Measurements from ENCODE around the gene B3GNT8. TPM values are rescaled to one million over a fixed set of nuclear protein-coding genes. Genes with fewer than 3 reads are reported as not detected.

The B3GNT8 gene
- total and polyA plus RNA-seq, 7 donors = 2.8 to 49.2 (median 8.0) TPM

- 87 to 93% methylated on average over 9 of the region's 9 CpGs for WGBS, 2 donors
- no peak for DNase-seq
- Histone ChIP-seq H3K4me3 (no peak overlapping the region), H3K9me3 (no peaks in the 10 kb centered on the region), H3K4me1 (peaks cover 0 to 18% (median 11%) of the 10 kb centered on the region in 4 donors), H3K36me3 (peaks cover 30 to 87% (median 49%) of the 10 kb centered on the region in 4 donors), H3K27ac (no peak overlapping the region), H3K27me3 (no peaks in the 10 kb centered on the region)
- no peak for TF ChIP-seq POLR2AphosphoS5 (IDR thresholded peaks at IDR 0.05)
- no peak for TF ChIP-seq POLR2A (IDR thresholded peaks at IDR 0.05)
- no peak for TF ChIP-seq EP300 (IDR thresholded peaks at IDR 0.05)
- TF ChIP-seq, protein P1, sequence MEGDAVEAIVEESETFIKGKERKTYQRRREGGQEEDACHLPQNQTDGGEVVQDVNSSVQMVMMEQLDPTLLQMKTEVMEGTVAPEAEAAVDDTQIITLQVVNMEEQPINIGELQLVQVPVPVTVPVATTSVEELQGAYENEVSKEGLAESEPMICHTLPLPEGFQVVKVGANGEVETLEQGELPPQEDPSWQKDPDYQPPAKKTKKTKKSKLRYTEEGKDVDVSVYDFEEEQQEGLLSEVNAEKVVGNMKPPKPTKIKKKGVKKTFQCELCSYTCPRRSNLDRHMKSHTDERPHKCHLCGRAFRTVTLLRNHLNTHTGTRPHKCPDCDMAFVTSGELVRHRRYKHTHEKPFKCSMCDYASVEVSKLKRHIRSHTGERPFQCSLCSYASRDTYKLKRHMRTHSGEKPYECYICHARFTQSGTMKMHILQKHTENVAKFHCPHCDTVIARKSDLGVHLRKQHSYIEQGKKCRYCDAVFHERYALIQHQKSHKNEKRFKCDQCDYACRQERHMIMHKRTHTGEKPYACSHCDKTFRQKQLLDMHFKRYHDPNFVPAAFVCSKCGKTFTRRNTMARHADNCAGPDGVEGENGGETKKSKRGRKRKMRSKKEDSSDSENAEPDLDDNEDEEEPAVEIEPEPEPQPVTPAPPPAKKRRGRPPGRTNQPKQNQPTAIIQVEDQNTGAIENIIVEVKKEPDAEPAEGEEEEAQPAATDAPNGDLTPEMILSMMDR (IDR thresholded peaks at IDR 0.05) = no peak
- intact Hi-C loops (cut with DNase I) = no loop called here
Observed at GRCh38 chr19:41414461-41414860, 12.7 kb downstream of the B3GNT8 start.

DNA sequence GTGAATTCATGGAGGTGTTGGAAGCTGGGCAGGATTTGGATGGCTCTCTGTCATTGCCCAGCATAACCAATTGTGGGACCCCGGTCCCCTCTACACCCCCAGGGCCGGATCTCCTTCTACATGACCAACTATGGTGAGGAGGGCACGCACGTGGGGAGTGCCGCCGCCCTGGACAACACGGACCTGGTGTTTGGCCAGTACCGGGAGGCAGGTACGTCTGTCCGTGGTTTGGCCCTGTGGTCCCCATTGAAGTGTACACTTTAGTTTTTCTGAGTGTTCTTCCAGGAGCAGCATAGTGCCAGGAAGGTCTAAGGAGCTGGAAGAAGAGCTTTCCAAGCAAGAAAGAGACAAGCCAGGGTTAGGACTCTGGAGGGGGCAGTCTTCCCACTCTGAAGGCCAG lies 13.2 kb downstream of the B3GNT8 start:
- no peak overlapping the region for H3K27ac ChIP-seq
- WGBS, 2 donors = 93 to 95% methylated on average over 10 of the region's 10 CpGs
- H3K9me3 ChIP-seq = no peaks in the 10 kb centered on the region
- no peak for TF ChIP-seq EP300 (IDR thresholded peaks at IDR 0.05)
- no peak for TF ChIP-seq POLR2AphosphoS5 (IDR thresholded peaks at IDR 0.05)
- TF ChIP-seq, protein P1 (IDR thresholded peaks at IDR 0.05) = no peak
- no peak for TF ChIP-seq POLR2A (IDR thresholded peaks at IDR 0.05)
- intact Hi-C loops (cut with DNase I) = no loop called here
- H3K36me3 ChIP-seq = peaks cover 25 to 82% (median 43%) of the 10 kb centered on the region in 4 donors
- DNase-seq = no peak
- H3K4me1 ChIP-seq = peaks cover 0 to 23% (median 16%) of the 10 kb centered on the region in 4 donors
- no peak overlapping the region for H3K4me3 ChIP-seq
- H3K27me3 ChIP-seq = no peaks in the 10 kb centered on the region

DNA sequence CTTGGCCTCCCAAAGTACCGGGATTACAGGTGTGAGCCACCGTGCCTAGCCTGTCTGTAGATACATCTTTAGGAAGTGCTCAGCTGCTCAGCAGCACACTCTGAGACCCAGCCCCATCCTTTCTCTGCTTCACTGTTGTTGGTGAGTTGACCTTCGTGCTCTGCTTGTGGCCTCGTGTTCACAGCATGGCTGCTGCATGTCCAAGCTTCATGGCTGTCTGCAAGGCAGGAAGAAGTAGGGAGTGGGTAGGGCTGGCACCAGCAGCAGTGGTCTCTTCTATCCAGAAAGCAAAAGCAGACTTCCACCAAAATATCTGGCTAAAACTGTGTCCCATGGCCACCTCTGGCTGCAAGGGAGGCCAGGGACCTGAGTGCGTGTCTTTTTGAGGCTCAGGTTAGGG lies 14.2 kb downstream of the B3GNT8 start:
- no peak for DNase-seq
- intact Hi-C loops (cut with DNase I) = no loop called here
- Histone ChIP-seq H3K4me3 (no peak overlapping the region), H3K27ac (no peak overlapping the region), H3K27me3 (no peaks in the 10 kb centered on the region), H3K36me3 (peaks cover 23 to 72% (median 40%) of the 10 kb centered on the region in 4 donors), H3K4me1 (peaks cover 0 to 24% (median 19%) of the 10 kb centered on the region in 4 donors), H3K9me3 (no peaks in the 10 kb centered on the region)
- 96 to 99% methylated on average over 5 of the region's 5 CpGs for WGBS, 2 donors
- TF ChIP-seq EP300 (IDR thresholded peaks at IDR 0.05) (no peak), POLR2AphosphoS5 (IDR thresholded peaks at IDR 0.05) (no peak), POLR2A (IDR thresholded peaks at IDR 0.05) (no peak)
- TF ChIP-seq, protein P1 (IDR thresholded peaks at IDR 0.05) = no peak

DNA sequence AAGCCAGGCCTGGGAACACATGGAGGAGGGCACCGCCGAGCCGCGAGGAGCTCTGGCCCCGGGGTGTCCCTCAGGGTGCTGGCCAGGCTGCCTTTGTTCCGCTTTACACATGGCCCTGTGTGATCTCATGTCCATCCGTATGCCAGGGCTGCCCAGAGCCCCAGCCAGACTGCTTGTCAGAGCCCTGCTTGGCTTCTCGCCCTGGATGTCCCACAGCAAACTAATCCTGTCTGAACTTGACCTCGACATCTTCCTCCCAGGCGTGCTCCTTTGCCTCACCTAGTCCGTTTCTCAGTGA lies 15.3 kb downstream of the B3GNT8 start:
- TF ChIP-seq EP300 (IDR thresholded peaks at IDR 0.05) (no peak), POLR2A (IDR thresholded peaks at IDR 0.05) (no peak), POLR2AphosphoS5 (IDR thresholded peaks at IDR 0.05) (peak in 1 of 4 donors; percentile 16)
- intact Hi-C loops (cut with DNase I) = no loop called here
- Histone ChIP-seq H3K9me3 (no peaks in the 10 kb centered on the region), H3K4me1 (peaks cover 0 to 24% (median 19%) of the 10 kb centered on the region in 4 donors), H3K27ac (no peak overlapping the region), H3K4me3 (no peak overlapping the region), H3K36me3 (peaks cover 23 to 63% (median 38%) of the 10 kb centered on the region in 4 donors), H3K27me3 (no peaks in the 10 kb centered on the region)
- WGBS, 2 donors = 74 to 84% methylated on average over 11 of the region's 11 CpGs
- no peak for DNase-seq

DNA sequence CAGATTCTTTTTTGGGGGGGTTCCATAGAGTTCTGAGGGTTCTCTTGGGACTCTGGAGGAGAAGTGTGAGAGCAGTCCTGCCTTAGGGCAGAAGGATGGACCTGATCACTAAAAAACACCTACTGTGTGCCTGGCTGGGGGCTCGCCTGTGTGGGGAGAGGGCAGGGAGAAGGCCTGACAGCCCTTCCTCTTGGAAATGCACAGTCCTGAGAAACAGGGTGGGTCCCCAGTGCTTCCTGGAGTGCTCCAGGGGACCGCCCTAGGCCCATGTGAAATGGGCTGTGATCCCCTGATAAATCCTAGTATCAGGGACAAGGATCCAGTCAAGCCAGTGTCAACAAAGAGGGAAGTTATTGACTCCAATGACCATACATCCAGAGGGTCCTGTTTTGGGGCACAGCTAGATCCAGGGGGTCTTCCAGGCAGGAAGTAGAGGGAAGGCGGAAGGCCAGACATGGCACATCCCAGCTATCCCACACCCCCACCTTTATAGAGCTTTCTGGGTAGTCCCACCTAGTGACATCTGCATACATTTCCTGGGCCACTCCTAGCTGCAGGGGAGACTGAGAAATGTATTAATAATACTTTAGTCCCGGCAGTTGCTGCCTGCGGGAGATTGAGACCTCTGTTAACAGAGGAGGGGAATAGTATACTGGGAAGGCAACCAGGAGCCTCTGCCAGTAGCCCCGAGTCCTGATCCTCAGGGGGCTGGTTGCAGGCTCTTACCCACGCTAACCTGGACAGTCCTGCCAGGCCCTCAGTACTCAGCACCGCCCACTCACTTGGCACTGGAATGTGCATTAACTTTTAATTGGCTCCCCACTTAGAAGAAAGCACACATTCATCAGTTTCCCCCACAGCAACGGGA lies 15.8 kb downstream of the B3GNT8 start:
- DNase-seq = no peak
- 77 to 79% methylated on average over 9 of the region's 9 CpGs for WGBS, 2 donors
- peaks cover 23 to 57% (median 33%) of the 10 kb centered on the region in 4 donors for H3K36me3 ChIP-seq

More for the DNA sequence above, 15.8 kb downstream of the B3GNT8 start:
- peak overlapping the region in 1 of 4 donors; percentile 30 for H3K27ac ChIP-seq
- TF ChIP-seq, protein P1 (IDR thresholded peaks at IDR 0.05) = no peak
- no peaks in the 10 kb centered on the region for H3K9me3 ChIP-seq
- H3K4me1 ChIP-seq = peaks cover 0 to 24% (median 19%) of the 10 kb centered on the region in 4 donors
- no peaks in the 10 kb centered on the region for H3K27me3 ChIP-seq
- intact Hi-C loops (cut with DNase I) = no loop called here
- H3K4me3 ChIP-seq = no peak overlapping the region
